Spleen (tissue), 7 donors: ENCODE results near the gene ARHGEF40.

Experiments used
- CTCF ChIP-seq, 11 experiments: fragments of 200-600 bp in 7 of 11; fragments of 450-650 bp in 4 of 11; sonication (generic) in 4 of 11; IDR thresholded peaks in 8 of 11; conservative IDR thresholded peaks in 3 of 11; 1 replicate in 7 of 11; 2 replicates in 4 of 11; pipeline versions ENCODE4 v1.4.0 to v1.8.0; 2016 to 2021; ENCODE audit warnings: antibody characterized with exemption in 11 of 11, inconsistent platforms in 4 of 11, mild to moderate bottlenecking in 1 of 11
- POLR2A ChIP-seq, 3 donors: fragments of 450-650 bp; IDR thresholded peaks; one replicate each; pipeline ENCODE4 v1.5.1; 2017; ENCODE audit warnings: antibody characterized with exemption in 3 of 3, mild to moderate bottlenecking in 1 of 3
- donor health status: DM: no; HTN: no; CAD: no; lungs with moderate emphysema.
- donor health status: DM: no; HTN: no; CAD: no.
- donor health status: DM: no; HTN: no; CAD: no.

GRCh38 chr14:21029917-21030316, 40.2 kb upstream of the ARHGEF40 start, which contains the start of gene TPPP2:
- TF ChIP-seq CTCF (IDR thresholded peaks at IDR 0.05 in 8 of 11, conservative IDR thresholded peaks at IDR 0.05 in 3 of 11) (no peak), POLR2A (IDR thresholded peaks at IDR 0.05) (no peak)
